ENCODE results near the gene UBE2I. TPM values are rescaled to one million over a fixed set of nuclear protein-coding genes. Genes with fewer than 3 reads are reported as not detected.

Gene UBE2I
- total and polyA plus RNA-seq, 3 donors from 2014 or later, result 116 to 143 (median 127) TPM

GRCh38 chr16:1364510-1364909 is 55.1 kb downstream of the UBE2I start:
- no peak overlapping the region for H3K4me3 ChIP-seq
- no peaks in the 10 kb centered on the region for H3K27me3 ChIP-seq
- no peaks in the 10 kb centered on the region for H3K9me3 ChIP-seq
- TF ChIP-seq POLR2A (IDR thresholded peaks at IDR 0.05), result no peak
- TF ChIP-seq, protein P1, sequence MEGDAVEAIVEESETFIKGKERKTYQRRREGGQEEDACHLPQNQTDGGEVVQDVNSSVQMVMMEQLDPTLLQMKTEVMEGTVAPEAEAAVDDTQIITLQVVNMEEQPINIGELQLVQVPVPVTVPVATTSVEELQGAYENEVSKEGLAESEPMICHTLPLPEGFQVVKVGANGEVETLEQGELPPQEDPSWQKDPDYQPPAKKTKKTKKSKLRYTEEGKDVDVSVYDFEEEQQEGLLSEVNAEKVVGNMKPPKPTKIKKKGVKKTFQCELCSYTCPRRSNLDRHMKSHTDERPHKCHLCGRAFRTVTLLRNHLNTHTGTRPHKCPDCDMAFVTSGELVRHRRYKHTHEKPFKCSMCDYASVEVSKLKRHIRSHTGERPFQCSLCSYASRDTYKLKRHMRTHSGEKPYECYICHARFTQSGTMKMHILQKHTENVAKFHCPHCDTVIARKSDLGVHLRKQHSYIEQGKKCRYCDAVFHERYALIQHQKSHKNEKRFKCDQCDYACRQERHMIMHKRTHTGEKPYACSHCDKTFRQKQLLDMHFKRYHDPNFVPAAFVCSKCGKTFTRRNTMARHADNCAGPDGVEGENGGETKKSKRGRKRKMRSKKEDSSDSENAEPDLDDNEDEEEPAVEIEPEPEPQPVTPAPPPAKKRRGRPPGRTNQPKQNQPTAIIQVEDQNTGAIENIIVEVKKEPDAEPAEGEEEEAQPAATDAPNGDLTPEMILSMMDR (IDR thresholded peaks at IDR 0.05), result no peak
- no peak overlapping the region for H3K27ac ChIP-seq
- WGBS, 2 donors, result 87 to 93% methylated on average over 6 to 22 of the region's 22 CpGs
- H3K4me1 ChIP-seq, result no peaks in the 10 kb centered on the region
- DNase-seq, result no peak
- intact Hi-C loops (cut with DNase I; ENCODE audit: low total_unique reads), result no loop called here
- no peaks in the 10 kb centered on the region for H3K36me3 ChIP-seq (ENCODE audit: low read depth, missing control alignments)

DNA sequence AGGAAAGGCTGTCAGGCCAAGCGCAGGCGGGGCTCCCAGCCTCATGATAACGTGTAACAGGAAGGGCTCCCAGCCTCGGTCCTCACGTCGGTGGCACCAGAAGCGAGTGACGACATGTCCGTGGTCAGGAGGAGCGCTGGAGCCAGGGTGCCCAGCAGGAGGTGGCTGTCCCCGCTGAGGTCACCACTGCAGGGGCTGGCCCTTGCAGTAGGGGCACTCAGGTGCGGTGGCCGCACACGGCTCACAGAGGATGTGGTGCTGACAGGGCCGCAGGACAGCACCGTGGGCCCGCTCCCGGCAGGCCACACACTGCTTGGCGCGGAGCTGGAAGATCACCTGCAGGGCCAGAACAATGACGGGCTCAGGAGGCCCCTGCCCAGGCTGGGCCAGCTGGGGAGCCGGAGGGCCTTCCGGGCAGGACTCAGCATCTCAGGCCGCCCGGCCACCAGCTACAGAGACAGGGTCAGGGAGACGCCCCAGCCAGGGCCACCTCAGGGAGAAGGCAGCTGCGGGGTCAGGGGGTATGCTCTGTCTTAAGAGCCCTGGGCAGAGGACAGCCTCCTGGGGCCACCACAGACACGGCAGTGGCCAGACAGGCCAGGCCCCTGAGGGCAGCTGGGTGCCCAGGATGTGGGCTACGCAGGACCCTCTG is 56.8 kb downstream of the UBE2I start:
- intact Hi-C loops (cut with DNase I; ENCODE audit: low total_unique reads), result no loop called here
- H3K9me3 ChIP-seq, result no peaks in the 10 kb centered on the region
- no peak for DNase-seq
- H3K4me1 ChIP-seq, result no peaks in the 10 kb centered on the region
- WGBS, 2 donors, result 86 to 94% methylated on average over 9 to 29 of the region's 29 CpGs
- no peaks in the 10 kb centered on the region for H3K27me3 ChIP-seq
- H3K4me3 ChIP-seq, result no peak overlapping the region
- TF ChIP-seq, protein P1 (IDR thresholded peaks at IDR 0.05), result no peak
- no peak overlapping the region for H3K27ac ChIP-seq
- H3K36me3 ChIP-seq (ENCODE audit: low read depth, missing control alignments), result no peaks in the 10 kb centered on the region

DNA sequence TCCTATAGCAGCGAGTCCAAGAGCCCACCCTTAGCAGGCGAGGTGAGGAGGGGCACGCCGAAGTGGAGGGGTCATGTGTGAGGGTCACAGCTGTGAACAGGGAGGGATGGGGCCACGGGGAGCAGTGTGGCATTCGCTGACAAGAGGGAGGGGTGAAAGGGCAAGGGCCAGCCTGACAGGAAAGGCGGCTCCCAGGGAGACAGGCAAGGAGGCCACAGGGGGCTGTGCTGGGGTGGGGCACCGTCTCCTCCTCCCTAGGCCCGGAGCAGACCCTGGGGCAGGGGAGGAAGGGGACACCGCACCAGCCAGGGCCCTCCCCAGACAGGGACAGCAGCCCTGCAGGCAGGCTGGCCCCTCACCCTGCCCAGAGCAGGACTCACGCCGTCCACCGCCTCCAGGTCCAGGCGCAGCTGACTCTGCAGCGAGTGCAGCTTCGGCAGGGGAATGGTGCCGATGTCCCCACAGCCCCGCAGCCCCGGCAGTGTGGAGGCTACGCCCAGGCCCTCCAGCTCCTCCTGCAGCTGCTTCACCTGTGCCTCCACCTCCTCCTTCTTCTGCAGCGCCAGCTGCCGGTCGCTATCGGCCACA is 57.4 kb downstream of the UBE2I start:
- Histone ChIP-seq H3K9me3 (no peaks in the 10 kb centered on the region), H3K36me3 (ENCODE audit: low read depth, missing control alignments) (no peaks in the 10 kb centered on the region), H3K4me1 (no peaks in the 10 kb centered on the region), H3K27me3 (no peaks in the 10 kb centered on the region), H3K4me3 (no peak overlapping the region), H3K27ac (no peak overlapping the region)
- TF ChIP-seq, protein P1 (IDR thresholded peaks at IDR 0.05), result no peak
- no peak for TF ChIP-seq POLR2A (IDR thresholded peaks at IDR 0.05)
- DNase-seq, result no peak
- WGBS, 2 donors, result 86 to 89% methylated on average over 12 to 24 of the region's 24 CpGs
- intact Hi-C loops (cut with DNase I; ENCODE audit: low total_unique reads), result no loop called here

GRCh38 chr16:1367486-1368174 is 58.2 kb downstream of the UBE2I start:
- no peaks in the 10 kb centered on the region for H3K27me3 ChIP-seq
- H3K4me1 ChIP-seq, result no peaks in the 10 kb centered on the region
- DNase-seq, result no peak
- no peaks in the 10 kb centered on the region for H3K36me3 ChIP-seq (ENCODE audit: low read depth, missing control alignments)
- WGBS, 2 donors, result 85 to 86% methylated on average over 19 to 25 of the region's 27 CpGs
- no peak for TF ChIP-seq POLR2A (IDR thresholded peaks at IDR 0.05)
- TF ChIP-seq, protein P1 (IDR thresholded peaks at IDR 0.05), result no peak
- H3K4me3 ChIP-seq, result no peak overlapping the region
- intact Hi-C loops (cut with DNase I; ENCODE audit: low total_unique reads), result no loop called here
- H3K9me3 ChIP-seq, result no peaks in the 10 kb centered on the region
- H3K27ac ChIP-seq, result no peak overlapping the region
